Fibroblast of lung (primary cell): Measurements from ENCODE around the gene ZBTB17. TPM values are rescaled to one million over a fixed set of nuclear protein-coding genes. Genes with fewer than 3 reads are reported as not detected.
"Not testable (repeated sequence)": the region's sequence is repeated elsewhere in the genome, so short reads cannot be mapped to it uniquely, and the experiment has no call there.

Experiments
- DNase-seq, 2 donors: peaks; one replicate each; pipeline versions ENCODE4 v3.0.0 to v3.0.0-alpha.2; 2010; ENCODE audit warnings: low read depth in 2 of 2
- H2AFZ ChIP-seq: 2 replicates; pipeline ENCODE4 v1.5.1; 2012; ENCODE audit warnings: low read length, control low read depth, inconsistent platforms
- H3K27ac ChIP-seq: 2 replicates; pipeline ENCODE4 v1.5.1; 2011; ENCODE audit warnings: low read length, control low read depth; ENCODE audit not compliant: insufficient read depth
- H3K27me3 ChIP-seq: 2 replicates; pipeline ENCODE4 v1.5.1; 2011; ENCODE audit warnings: mild to moderate bottlenecking, low read length; ENCODE audit not compliant: control insufficient read depth, insufficient read depth
- H3K36me3 ChIP-seq: 2 replicates; pipeline ENCODE4 v1.5.1; 2011; ENCODE audit warnings: low read length; ENCODE audit not compliant: control insufficient read depth, insufficient read depth
- H3K4me1 ChIP-seq: 2 replicates; pipeline ENCODE4 v1.5.1; 2011; ENCODE audit warnings: low read length; ENCODE audit not compliant: control insufficient read depth, insufficient read depth; ENCODE audit errors: extremely low read depth
- H3K4me2 ChIP-seq: 2 replicates; pipeline ENCODE4 v1.5.1; 2011; ENCODE audit warnings: low read length, control low read depth; ENCODE audit not compliant: insufficient read depth; ENCODE audit errors: extremely low read depth
- H3K4me3 ChIP-seq, 4 experiments: fragments of 200-600 bp in 1 of 4; sonication (generic) in 1 of 4; replicated peaks in 1 of 4; 2 replicates each; pipeline ENCODE4 v1.5.1; 2011 to 2016; ENCODE audit warnings: low read length in 4 of 4, low read depth in 3 of 4, mild to moderate bottlenecking in 3 of 4, control low read depth in 2 of 4, inconsistent platforms in 1 of 4, mixed read lengths in 1 of 4; ENCODE audit not compliant: insufficient read depth in 1 of 4; ENCODE audit errors: control extremely low read depth in 1 of 4
- H3K79me2 ChIP-seq: 2 replicates; pipeline ENCODE4 v1.5.1; 2012; ENCODE audit warnings: mild to moderate bottlenecking, low read length, inconsistent platforms; ENCODE audit not compliant: control insufficient read depth, insufficient read depth
- H3K9ac ChIP-seq: 2 replicates; pipeline ENCODE4 v1.5.1; 2011; ENCODE audit warnings: mild to moderate bottlenecking, low read length, control low read depth; ENCODE audit not compliant: insufficient read depth
- H3K9me3 ChIP-seq: 2 replicates; pipeline ENCODE4 v1.5.1; 2012; ENCODE audit warnings: low read depth, low read length; ENCODE audit not compliant: control insufficient read depth, insufficient read depth
- H4K20me1 ChIP-seq: 2 replicates; pipeline ENCODE4 v1.5.1; 2011; ENCODE audit warnings: low read length; ENCODE audit not compliant: control insufficient read depth, insufficient read depth; ENCODE audit errors: extremely low read depth
- EZH2 ChIP-seq: IDR thresholded peaks from 2 replicates; pipeline ENCODE4 v1.5.1; 2012; ENCODE audit warnings: low read length, control low read depth, mild to moderate bottlenecking; ENCODE audit errors: missing control alignments
- polyA plus RNA-seq, 2 donors: library from polyadenylated mRNA; depleted of rRNA in 1 of 2; stranded (reverse) in 1 of 2; unstranded in 1 of 2; fragments of >200 nt; gene quantifications; 2 replicates each; pipeline ENCODE4 v1.2.1, GENCODE V29; 2011 to 2012; ENCODE audit warnings: missing spikeins in 1 of 2
- total RNA-seq: library from RNA; depleted of rRNA; stranded (reverse); fragments of >200 nt; gene quantifications from 2 replicates; pipeline ENCODE4 v1.2.1, GENCODE V29; 2014
- TF ChIP-seq, protein P1 (sequence below), 2 donors: IDR thresholded peaks in 1 of 2; conservative IDR thresholded peaks in 1 of 2; 1 replicate in 1 of 2; 2 replicates in 1 of 2; pipeline ENCODE4 v1.5.1; 2011 to 2012; ENCODE audit warnings: low read length in 2 of 2, control low read depth in 1 of 2, inconsistent platforms in 1 of 2, low read depth in 1 of 2, mild to moderate bottlenecking in 1 of 2

Gene ZBTB17
- total and polyA plus RNA-seq, 2 donors (not counting 1 experiment from before 2014, with no cell fraction given) = 12.6 to 54.3 TPM

DNA sequence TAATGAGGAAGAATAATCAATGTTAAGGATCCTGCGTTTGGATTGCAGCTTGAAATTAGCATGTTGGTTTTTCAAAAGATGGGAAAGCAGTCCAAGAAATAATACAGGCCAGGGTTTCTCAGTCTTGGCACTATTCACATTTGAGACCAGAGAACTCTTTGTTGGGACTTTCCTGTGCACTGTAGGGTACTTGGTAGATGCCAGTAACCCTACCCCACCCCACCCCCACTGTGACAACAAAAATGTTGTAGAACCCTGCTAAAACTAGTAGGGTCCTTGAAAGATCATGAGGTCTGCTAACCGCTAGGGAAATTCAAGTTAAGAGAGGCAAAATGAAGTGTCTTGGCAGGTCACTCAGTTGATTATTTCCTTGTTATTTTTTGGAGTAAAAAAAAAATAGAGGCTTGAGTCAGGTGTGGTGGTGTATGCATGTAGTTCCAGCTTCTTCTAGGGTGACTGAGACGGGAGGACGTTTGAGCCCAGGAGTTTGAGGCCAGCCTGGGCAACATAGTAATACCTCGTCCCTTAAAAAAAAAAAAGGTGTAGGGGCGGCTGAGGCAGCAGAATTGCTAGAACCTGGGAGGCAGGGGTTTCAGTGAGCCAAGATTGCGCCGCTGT, 75.1 kb downstream of the ZBTB17 start:
- Histone ChIP-seq H3K36me3 (no peaks in the 10 kb centered on the region), H3K9me3 (no peaks in the 10 kb centered on the region), H3K27ac (no peak overlapping the region), H3K4me2 (no peak overlapping the region), H2AFZ (no peak overlapping the region), H3K79me2 (peaks cover 59% of the 10 kb centered on the region), H3K9ac (no peak overlapping the region), H4K20me1 (no peaks in the 10 kb centered on the region), H3K27me3 (no peaks in the 10 kb centered on the region), H3K4me3 (no peak overlapping the region), H3K4me1 (peaks cover 4% of the 10 kb centered on the region)
- DNase-seq = no peak
- TF ChIP-seq, protein P1, sequence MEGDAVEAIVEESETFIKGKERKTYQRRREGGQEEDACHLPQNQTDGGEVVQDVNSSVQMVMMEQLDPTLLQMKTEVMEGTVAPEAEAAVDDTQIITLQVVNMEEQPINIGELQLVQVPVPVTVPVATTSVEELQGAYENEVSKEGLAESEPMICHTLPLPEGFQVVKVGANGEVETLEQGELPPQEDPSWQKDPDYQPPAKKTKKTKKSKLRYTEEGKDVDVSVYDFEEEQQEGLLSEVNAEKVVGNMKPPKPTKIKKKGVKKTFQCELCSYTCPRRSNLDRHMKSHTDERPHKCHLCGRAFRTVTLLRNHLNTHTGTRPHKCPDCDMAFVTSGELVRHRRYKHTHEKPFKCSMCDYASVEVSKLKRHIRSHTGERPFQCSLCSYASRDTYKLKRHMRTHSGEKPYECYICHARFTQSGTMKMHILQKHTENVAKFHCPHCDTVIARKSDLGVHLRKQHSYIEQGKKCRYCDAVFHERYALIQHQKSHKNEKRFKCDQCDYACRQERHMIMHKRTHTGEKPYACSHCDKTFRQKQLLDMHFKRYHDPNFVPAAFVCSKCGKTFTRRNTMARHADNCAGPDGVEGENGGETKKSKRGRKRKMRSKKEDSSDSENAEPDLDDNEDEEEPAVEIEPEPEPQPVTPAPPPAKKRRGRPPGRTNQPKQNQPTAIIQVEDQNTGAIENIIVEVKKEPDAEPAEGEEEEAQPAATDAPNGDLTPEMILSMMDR (conservative IDR thresholded peaks at IDR 0.05 in 1 of 2, IDR thresholded peaks at IDR 0.05 in 1 of 2; ENCODE audit: low read depth in 1 of 2, low read length in 2 of 2) = no peak
- no peak for TF ChIP-seq EZH2

DNA sequence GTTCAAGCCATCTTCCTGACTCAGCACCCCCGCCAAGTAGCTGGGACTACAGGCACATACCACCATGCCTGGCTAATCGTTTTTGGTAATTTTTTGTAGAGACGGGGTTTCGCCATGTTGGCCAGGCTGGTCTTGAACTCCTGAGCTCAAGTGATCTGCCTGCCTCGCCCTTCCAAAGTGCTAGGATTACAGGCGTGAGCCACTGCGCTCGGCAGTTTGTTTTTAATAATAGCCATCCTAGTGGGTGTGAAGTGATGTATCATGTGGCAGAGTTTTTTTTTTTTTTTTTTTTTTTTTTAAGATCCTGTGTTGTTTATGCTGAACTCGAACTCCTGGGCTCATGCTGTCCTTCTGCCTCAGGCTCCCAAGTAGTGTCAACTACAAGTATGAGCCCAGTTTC, 76.6 kb downstream of the ZBTB17 start:
- H3K4me1 ChIP-seq = peaks cover 4% of the 10 kb centered on the region
- DNase-seq = no peak

DNA sequence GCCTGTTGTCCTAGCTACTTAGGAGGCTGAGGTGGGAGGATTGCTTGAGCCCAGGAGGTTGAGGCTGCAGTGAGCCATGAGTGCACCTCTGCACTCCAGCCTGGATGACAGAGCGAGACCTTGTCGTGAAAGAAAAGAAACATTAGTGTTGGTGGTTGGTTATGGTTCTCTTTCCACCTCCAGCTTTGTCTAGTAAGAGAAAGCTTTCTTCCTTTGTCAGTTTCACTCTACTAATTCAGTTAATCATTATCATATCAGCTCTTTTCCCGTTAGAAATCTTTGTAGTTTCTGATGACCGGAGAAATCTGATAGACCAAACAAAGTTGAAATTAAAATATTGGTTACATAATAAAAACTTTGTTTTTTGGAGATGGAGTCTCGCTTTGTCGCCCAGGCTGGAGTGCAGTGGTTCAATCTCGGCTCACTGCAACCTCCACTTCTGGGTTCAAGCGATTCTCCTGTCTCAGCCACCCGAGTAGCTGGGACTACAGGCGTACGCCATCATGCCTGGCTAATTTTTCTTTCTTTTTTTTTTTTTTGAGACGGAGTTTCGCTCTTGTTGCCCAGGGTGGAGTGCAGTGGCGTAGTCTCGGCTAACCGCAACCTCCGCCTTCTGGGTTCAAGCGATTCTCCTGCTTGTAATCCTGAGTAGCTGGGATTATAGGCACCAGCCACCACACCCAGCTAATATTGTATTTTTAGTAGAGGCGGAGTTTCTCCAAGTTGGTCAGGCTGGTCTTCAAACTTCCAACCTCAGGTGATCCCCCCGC, 78.9 kb downstream of the ZBTB17 start:
- H3K79me2 ChIP-seq = peaks cover 59% of the 10 kb centered on the region
- not testable (repeated sequence) for H3K9me3 ChIP-seq, H3K9ac ChIP-seq, DNase-seq, H3K4me3 ChIP-seq, H2AFZ ChIP-seq, H3K27me3 ChIP-seq, H3K36me3 ChIP-seq, H3K27ac ChIP-seq, H4K20me1 ChIP-seq, H3K4me1 ChIP-seq, H3K4me2 ChIP-seq

More for the DNA sequence above, 76.6 kb downstream of the ZBTB17 start:
- Histone ChIP-seq H3K4me3 (no peak overlapping the region), H3K79me2 (peaks cover 62% of the 10 kb centered on the region), H3K9ac (no peak overlapping the region), H3K9me3 (no peaks in the 10 kb centered on the region), H3K27me3 (no peaks in the 10 kb centered on the region), H2AFZ (no peak overlapping the region), H3K27ac (no peak overlapping the region), H3K36me3 (no peaks in the 10 kb centered on the region), H4K20me1 (no peaks in the 10 kb centered on the region), H3K4me2 (no peak overlapping the region)
- TF ChIP-seq, protein P1 (conservative IDR thresholded peaks at IDR 0.05 in 1 of 2, IDR thresholded peaks at IDR 0.05 in 1 of 2; ENCODE audit: low read depth in 1 of 2, low read length in 2 of 2) = no peak
- TF ChIP-seq EZH2 = no peak
